Body of pancreas (tissue), 4 donors: ENCODE measurements around the gene GRB2. TPM values are rescaled to one million over a fixed set of nuclear protein-coding genes. Genes with fewer than 3 reads are reported as not detected.

ENCODE experiments used
- ATAC-seq: fragments of 150-250 bp; one replicate; pipeline ENCODE4 v1.9.1; 2016
- DNase-seq, 4 donors: peaks; one replicate each; pipeline ENCODE4 v3.0.0-alpha.2; 2019
- H3K27ac ChIP-seq, 4 donors: fragments of 200-600 bp; sonication (generic); 1 replicate in 3 of 4; 2 replicates in 1 of 4; pipeline versions ENCODE4 v1.5.1 to v1.6.1; 2016 to 2019; ENCODE audit warnings: mild to moderate bottlenecking in 1 of 4, mixed read lengths in 1 of 4, moderate library complexity in 1 of 4
- H3K27me3 ChIP-seq, 2 donors: fragments of 200-600 bp; sonication (generic); one replicate each; pipeline ENCODE4 v1.6.0; 2016; ENCODE audit warnings: mild to moderate bottlenecking in 1 of 2
- H3K36me3 ChIP-seq, 2 donors: fragments of 200-600 bp; sonication (generic); replicated peaks in 1 of 2; 2 replicates each; pipeline ENCODE4 v1.5.1; 2016; ENCODE audit warnings: low read depth in 2 of 2; ENCODE audit not compliant: insufficient read depth in 1 of 2
- H3K4me1 ChIP-seq: fragments of 200-600 bp; sonication (generic); one replicate; pipeline ENCODE4 v1.6.0; 2016
- H3K4me3 ChIP-seq, 2 donors: fragments of 200-600 bp; sonication (generic); 1 replicate in 1 of 2; 2 replicates in 1 of 2; pipeline ENCODE4 v1.5.1; 2016 to 2019
- H3K9me3 ChIP-seq, 3 donors: fragments of 200-600 bp; sonication (generic); 1 replicate in 2 of 3; 2 replicates in 1 of 3; pipeline ENCODE4 v1.5.1; 2016
- CTCF ChIP-seq, 7 experiments: fragments of 450-650 bp in 4 of 7; fragments of 200-600 bp in 3 of 7; sonication (generic) in 3 of 7; IDR thresholded peaks; one replicate each; pipeline ENCODE4 v1.5.1; 2016 to 2019; ENCODE audit warnings: antibody characterized with exemption in 7 of 7
- POLR2A ChIP-seq, 3 donors: fragments of 450-650 bp; IDR thresholded peaks; one replicate each; pipeline ENCODE4 v1.6.1; 2016; ENCODE audit warnings: antibody characterized with exemption in 3 of 3, mild to moderate bottlenecking in 2 of 3
- WGBS, 2 donors: methylation state at CpG; one replicate each; pipeline ENCODE4 v1.1.5; 2017; 5-methylcytosine and 5-hydroxymethylcytosine counted together
- intact Hi-C: fragments of 100-400 bp; cut with DNase I; formaldehyde crosslinking; loops from one replicate; pipeline ENCODE4 v1.15.1; 2023
- total RNA-seq, 2 donors: library from RNA; depleted of rRNA; stranded (reverse); fragments of >200 nt; gene quantifications; one replicate each; pipeline ENCODE4 v1.1.0, GENCODE V29; 2016

The GRB2 gene
- total RNA-seq, 2 donors from 2014 or later: 51.9 to 118 TPM

DNA sequence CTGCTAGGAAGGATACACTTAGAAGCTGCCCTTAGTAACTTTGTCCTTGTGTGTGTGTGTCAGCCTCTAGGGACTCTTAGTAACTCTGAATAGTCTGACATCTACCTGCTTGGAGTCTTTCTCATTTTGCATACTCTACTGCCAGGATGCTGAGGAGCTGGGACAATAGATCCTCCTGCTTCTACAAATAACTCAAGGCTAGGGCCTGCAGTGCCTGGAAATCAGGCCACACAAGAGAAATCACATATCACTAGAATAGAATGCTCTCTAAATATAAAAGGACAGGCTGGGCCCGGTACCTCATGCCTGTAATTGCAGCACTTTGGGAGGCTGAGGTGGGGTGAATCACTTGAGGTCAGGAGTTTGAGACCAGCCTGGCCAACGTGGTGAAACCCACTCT, 77.7 kb downstream of the GRB2 start:
- no peak overlapping the region for H3K27ac ChIP-seq

DNA sequence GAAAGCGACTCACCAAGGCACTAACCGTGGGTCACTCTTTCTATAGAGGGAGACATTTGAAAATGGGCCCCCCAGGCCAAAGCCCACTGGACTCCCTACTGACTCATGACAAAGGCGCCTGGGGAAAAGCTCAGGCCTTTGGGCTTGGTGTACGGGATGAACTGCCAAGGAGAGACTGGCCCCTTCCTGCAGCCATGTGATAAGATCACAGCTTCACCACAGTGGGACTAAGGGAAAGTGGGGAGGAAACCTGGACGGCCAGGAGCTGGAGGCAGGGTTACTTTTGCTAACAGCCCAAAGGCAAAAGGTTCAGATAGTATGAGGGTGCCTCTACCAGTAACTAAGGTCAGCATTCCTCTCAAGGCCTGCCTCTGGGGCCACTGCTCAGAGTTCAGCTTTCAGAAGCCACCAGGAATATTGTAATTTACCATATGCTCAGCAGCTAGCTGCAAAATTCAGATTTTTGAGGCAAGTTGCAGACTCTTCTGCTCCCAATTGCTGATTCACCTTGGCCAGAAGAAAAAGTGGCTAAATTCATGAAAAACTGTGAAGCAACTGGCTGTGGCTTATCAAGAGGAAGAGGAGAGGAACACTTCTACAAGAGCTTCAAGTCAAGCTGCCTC, 79.1 kb downstream of the GRB2 start:
- intact Hi-C loops: no loop called here
- H3K4me3 ChIP-seq: no peak overlapping the region
- DNase-seq: no peak
- peak overlapping the region in 1 of 4 donors; percentile 14 for H3K27ac ChIP-seq
- no peaks in the 10 kb centered on the region for H3K27me3 ChIP-seq
- ATAC-seq: no peak
- H3K36me3 ChIP-seq: peaks cover 0 to 6% of the 10 kb centered on the region in 2 donors
- H3K4me1 ChIP-seq: peaks cover 4% of the 10 kb centered on the region
- WGBS, 2 donors: 71 to 82% methylated on average over 5 of the region's 5 CpGs
- no peaks in the 10 kb centered on the region for H3K9me3 ChIP-seq
- TF ChIP-seq CTCF (IDR thresholded peaks at IDR 0.05) (no peak), POLR2A (IDR thresholded peaks at IDR 0.05) (no peak)

More for the DNA sequence above, 77.7 kb downstream of the GRB2 start:
- no peaks in the 10 kb centered on the region for H3K9me3 ChIP-seq
- ATAC-seq (no peak), DNase-seq (no peak)
- 55 to 89% methylated on average over 2 of the region's 2 CpGs for WGBS, 2 donors
- H3K4me1 ChIP-seq: peaks cover 4% of the 10 kb centered on the region
- peaks cover 0 to 2% of the 10 kb centered on the region in 2 donors for H3K36me3 ChIP-seq
- intact Hi-C loops: no loop called here
- no peaks in the 10 kb centered on the region for H3K27me3 ChIP-seq
- H3K4me3 ChIP-seq: no peak overlapping the region
- TF ChIP-seq CTCF (IDR thresholded peaks at IDR 0.05) (no peak), POLR2A (IDR thresholded peaks at IDR 0.05) (no peak)

DNA sequence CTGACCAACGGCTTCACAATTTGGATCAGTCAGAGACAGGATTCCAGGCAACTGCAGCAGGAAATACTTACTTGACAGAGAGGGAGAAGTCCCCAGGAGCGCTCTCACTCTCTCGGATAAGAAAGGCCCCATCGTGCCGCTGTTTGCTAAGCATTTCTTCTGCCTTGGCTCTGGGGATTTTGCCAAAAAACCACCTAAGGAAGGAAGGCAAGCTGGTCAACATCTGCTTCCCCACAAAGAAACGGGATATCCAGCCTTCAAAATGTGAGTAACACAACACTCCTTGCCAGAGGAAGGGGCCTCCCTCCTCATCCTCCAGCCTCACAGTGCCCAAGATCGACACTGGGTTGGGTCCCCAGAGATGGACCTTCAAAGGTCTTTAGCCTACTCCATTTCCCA, 79.7 kb downstream of the GRB2 start:
- ATAC-seq (no peak), DNase-seq (no peak)
- Histone ChIP-seq H3K4me3 (no peak overlapping the region), H3K4me1 (peaks cover 4% of the 10 kb centered on the region), H3K36me3 (peaks cover 0 to 5% of the 10 kb centered on the region in 2 donors), H3K27ac (no peak overlapping the region), H3K27me3 (no peaks in the 10 kb centered on the region), H3K9me3 (no peaks in the 10 kb centered on the region)
- intact Hi-C loops: no loop called here
- 65 to 100% methylated on average over 1 to 7 of the region's 7 CpGs for WGBS, 2 donors
- TF ChIP-seq CTCF (IDR thresholded peaks at IDR 0.05) (no peak), POLR2A (IDR thresholded peaks at IDR 0.05) (no peak)

- intact Hi-C loops: no loop called here
- peaks cover 0 to 6% of the 10 kb centered on the region in 2 donors for H3K36me3 ChIP-seq
These were observed 80.1 kb downstream of the GRB2 start for GRCh38 chr17:75325348-75325747.

More at GRCh38 chr17:75325348-75325747, 80.1 kb downstream of the GRB2 start:
- no peaks in the 10 kb centered on the region for H3K9me3 ChIP-seq
- no peak for DNase-seq
- TF ChIP-seq POLR2A (IDR thresholded peaks at IDR 0.05) (no peak), CTCF (IDR thresholded peaks at IDR 0.05) (no peak)
- ATAC-seq: no peak
- H3K27ac ChIP-seq: no peak overlapping the region
- no peaks in the 10 kb centered on the region for H3K27me3 ChIP-seq
- WGBS, 2 donors: 78 to 84% methylated on average over 6 of the region's 6 CpGs
- H3K4me1 ChIP-seq: peaks cover 4% of the 10 kb centered on the region
- H3K4me3 ChIP-seq: no peak overlapping the region
